Adipocyte (in vitro differentiated cells): ENCODE data around the gene CAMK4.

ENCODE experiments used
- DNase-seq: peaks from one replicate; pipeline ENCODE4 v3.0.0-alpha.2; 2015; ENCODE audit warnings: low read depth
- H3K27me3 ChIP-seq: replicated peaks from 2 replicates; pipeline ENCODE4 v1.7.0; 2013; ENCODE audit warnings: mild to moderate bottlenecking, low read length, moderate library complexity; ENCODE audit not compliant: control insufficient read depth, insufficient read depth
- H3K36me3 ChIP-seq: 2 replicates; pipeline ENCODE4 v1.7.0; 2013; ENCODE audit warnings: low read length, mild to moderate bottlenecking, moderate library complexity; ENCODE audit not compliant: control insufficient read depth, insufficient read depth, severe bottlenecking
- H3K4me1 ChIP-seq: 2 replicates; pipeline ENCODE4 v1.7.0; 2013; ENCODE audit warnings: mild to moderate bottlenecking, low read length, moderate library complexity; ENCODE audit not compliant: control insufficient read depth, insufficient read depth
- H3K4me3 ChIP-seq: 2 replicates; pipeline ENCODE4 v1.7.0; 2013; ENCODE audit warnings: mild to moderate bottlenecking, low read length, moderate library complexity
- H3K9ac ChIP-seq: 2 replicates; pipeline ENCODE4 v1.7.0; 2013; ENCODE audit warnings: mild to moderate bottlenecking, low read length, moderate library complexity
- H3K9me3 ChIP-seq: 2 replicates; pipeline ENCODE4 v1.7.0; 2013; ENCODE audit warnings: mild to moderate bottlenecking, low read length, moderate library complexity; ENCODE audit not compliant: control insufficient read depth

Gene CAMK4

DNA sequence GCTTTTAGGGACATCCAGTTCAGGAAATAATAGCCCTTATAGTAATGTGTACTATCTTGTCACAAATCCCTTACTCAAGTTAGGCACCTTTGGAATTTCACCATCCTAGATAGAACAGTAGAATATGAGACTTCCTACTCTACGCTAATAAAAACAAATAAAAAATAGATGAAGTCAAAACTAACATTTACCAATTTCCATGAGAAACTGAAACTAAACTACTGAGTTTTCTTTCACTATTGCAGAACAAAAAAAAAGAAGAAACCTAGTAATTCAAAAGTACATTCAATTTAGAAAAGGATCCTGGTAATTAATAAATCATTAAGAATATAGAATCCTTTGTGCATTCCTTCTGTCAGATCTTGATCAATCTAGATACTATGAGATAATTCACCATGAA, 274.2 kb downstream of the CAMK4 start:
- DNase-seq: no peak
- Histone ChIP-seq H3K36me3 (peaks cover 54% of the 10 kb centered on the region), H3K27me3 (no peaks in the 10 kb centered on the region), H3K4me1 (peaks cover 36% of the 10 kb centered on the region), H3K9ac (peak overlapping the region; percentile 19), H3K9me3 (no peaks in the 10 kb centered on the region), H3K4me3 (peak overlapping the region; percentile 32)

GRCh38 chr5:111502956-111503355, 278.8 kb downstream of the CAMK4 start:
- DNase-seq: no peak
- H3K9me3 ChIP-seq: no peaks in the 10 kb centered on the region
- peaks cover 57% of the 10 kb centered on the region for H3K36me3 ChIP-seq
- H3K9ac ChIP-seq: no peak overlapping the region
- peaks cover 36% of the 10 kb centered on the region for H3K4me1 ChIP-seq
- no peaks in the 10 kb centered on the region for H3K27me3 ChIP-seq
- H3K4me3 ChIP-seq: no peak overlapping the region

DNA sequence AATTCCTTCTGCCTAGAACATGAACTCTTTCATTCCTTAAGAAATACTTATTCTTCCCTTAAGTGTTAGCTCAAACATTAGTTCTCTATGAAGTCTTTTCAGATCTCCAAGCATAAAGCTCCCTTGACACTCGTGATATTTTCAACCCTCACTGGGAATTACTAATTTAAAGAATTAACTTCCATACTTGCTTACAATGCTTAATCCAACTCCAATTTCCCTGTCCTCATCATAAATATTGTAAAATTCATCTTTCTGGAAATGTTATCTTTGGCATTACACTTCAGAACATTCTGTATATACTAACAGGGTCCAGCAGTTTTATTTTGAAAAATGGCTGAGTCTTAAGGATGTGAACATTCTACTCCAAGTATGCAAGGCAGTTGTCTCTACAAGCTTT, 280.9 kb downstream of the CAMK4 start:
- no peak overlapping the region for H3K9ac ChIP-seq
- H3K4me1 ChIP-seq: peaks cover 36% of the 10 kb centered on the region
- H3K9me3 ChIP-seq: no peaks in the 10 kb centered on the region
- peak; percentile 29 for DNase-seq
- peaks cover 38% of the 10 kb centered on the region for H3K36me3 ChIP-seq
- no peaks in the 10 kb centered on the region for H3K27me3 ChIP-seq
- no peak overlapping the region for H3K4me3 ChIP-seq

GRCh38 chr5:111507276-111507675, 283.1 kb downstream of the CAMK4 start:
- peaks cover 24% of the 10 kb centered on the region for H3K36me3 ChIP-seq
- H3K9ac ChIP-seq: no peak overlapping the region
- peaks cover 29% of the 10 kb centered on the region for H3K4me1 ChIP-seq
- no peak overlapping the region for H3K4me3 ChIP-seq
- H3K27me3 ChIP-seq: no peaks in the 10 kb centered on the region
- no peaks in the 10 kb centered on the region for H3K9me3 ChIP-seq
- DNase-seq: peak; percentile 42

GRCh38 chr5:111509119-111509518, 284.9 kb downstream of the CAMK4 start:
- Histone ChIP-seq H3K9me3 (no peaks in the 10 kb centered on the region), H3K4me3 (peak overlapping the region; percentile 95), H3K27me3 (no peaks in the 10 kb centered on the region), H3K9ac (no peak overlapping the region), H3K36me3 (peaks cover 17% of the 10 kb centered on the region), H3K4me1 (peaks cover 38% of the 10 kb centered on the region)
- DNase-seq: no peak

DNA sequence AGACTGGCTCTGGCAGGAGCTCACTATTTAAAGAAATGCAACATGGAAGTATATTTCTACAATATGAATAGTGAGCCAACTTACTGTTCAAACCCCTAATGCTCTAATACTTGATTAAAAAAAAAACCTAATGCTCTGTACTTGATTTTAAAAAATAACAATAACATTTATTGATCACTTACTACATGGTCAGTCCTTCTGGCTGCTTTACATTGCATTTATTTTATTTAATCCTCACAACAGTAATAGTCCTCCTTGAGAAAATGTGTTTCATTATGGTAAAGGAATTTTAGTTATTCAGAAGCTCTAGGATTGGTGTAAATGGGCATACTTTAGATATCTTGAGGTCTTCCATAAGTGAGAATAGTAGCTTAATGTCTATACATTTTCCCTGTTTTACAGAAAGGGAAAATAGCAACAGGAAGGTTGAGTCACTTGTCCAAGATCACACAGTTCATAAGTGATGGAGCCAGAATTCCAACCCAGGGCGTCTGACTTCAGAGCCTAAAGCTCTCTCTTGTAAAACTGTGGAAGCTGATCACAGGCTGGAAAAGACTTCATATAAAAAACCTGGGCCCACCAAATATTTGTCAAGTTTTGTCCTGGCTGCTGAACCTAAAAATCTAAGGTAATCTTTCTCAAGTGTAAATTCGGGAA, 287.1 kb downstream of the CAMK4 start:
- no peaks in the 10 kb centered on the region for H3K36me3 ChIP-seq
- peak; percentile 66 for DNase-seq
- H3K27me3 ChIP-seq: no peaks in the 10 kb centered on the region
- peak overlapping the region; percentile 95 for H3K4me3 ChIP-seq
- peaks cover 32% of the 10 kb centered on the region for H3K4me1 ChIP-seq
- H3K9me3 ChIP-seq: no peaks in the 10 kb centered on the region
- H3K9ac ChIP-seq: peak overlapping the region; percentile 91

DNA sequence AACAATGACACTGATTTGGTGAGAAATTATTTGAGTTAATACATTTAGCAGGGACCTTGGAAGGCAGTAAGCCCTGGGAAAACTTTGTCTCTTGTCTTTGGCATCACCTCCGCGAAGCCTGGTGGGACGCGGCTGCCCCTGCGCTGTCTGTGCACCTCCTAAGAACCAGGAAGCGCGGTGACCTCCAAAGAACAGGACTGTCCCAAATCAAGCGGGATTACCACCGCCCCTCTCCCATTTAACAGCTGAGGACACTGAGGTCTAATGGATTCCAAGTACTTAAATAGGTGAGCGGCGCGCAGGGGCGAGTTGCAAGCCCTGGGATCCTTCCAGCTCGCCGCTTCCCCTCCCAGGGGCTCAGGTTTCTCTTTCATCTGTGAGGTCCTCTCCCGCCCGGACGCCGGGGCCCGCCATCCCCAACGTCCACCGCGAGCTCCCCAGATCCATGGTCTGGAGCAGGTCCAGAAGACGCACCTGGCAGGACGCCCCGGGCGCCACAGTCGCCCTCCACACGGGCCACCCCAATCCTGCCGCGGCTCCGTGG, 287.7 kb downstream of the CAMK4 start:
- peak overlapping the region; percentile 91 for H3K9ac ChIP-seq
- peaks cover 32% of the 10 kb centered on the region for H3K4me1 ChIP-seq
- no peaks in the 10 kb centered on the region for H3K9me3 ChIP-seq
- H3K4me3 ChIP-seq: peak overlapping the region; percentile 95
- H3K36me3 ChIP-seq: no peaks in the 10 kb centered on the region
- DNase-seq: peak; percentile 77
- H3K27me3 ChIP-seq: no peaks in the 10 kb centered on the region

- DNase-seq: peak; percentile 99
- H3K4me3 ChIP-seq: peak within 1 kb of the TSS; percentile 95
- H3K36me3 ChIP-seq: no peaks in the 10 kb centered on the region
- H3K27me3 ChIP-seq: no peaks in the 10 kb centered on the region
- H3K4me1 ChIP-seq: peaks cover 32% of the 10 kb centered on the region
- H3K9ac ChIP-seq: peak within 1 kb of the TSS; percentile 91
- no peaks in the 10 kb centered on the region for H3K9me3 ChIP-seq
Measured at GRCh38 chr5:111512375-111513130, 288.4 kb downstream of the CAMK4 start, which contains the start of gene STARD4. Gene STARD4 (minus strand): TSS chr5:111512535. CDS start chr5:111507433, 5,102 bp downstream.

DNA sequence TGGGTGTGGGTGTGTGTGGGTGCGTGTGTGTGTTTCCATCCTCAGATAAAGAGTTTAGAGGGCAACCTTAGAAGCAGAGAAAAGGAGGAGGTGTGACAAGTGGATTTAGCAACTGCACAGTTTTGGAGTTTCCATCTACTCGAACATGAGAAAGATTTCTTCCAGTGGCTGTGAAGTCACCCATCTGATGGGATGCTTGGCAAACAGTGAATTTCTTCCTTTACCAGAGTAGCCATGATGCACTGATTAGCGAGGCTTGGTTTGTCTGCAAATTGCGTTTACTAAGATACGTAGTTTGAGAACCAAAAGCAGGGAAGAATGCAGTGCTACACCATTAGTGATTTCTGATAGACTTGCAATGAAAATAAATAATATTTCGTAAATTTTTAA, 288.9 kb downstream of the CAMK4 start:
- H3K4me3 ChIP-seq: peak overlapping the region; percentile 95
- H3K36me3 ChIP-seq: no peaks in the 10 kb centered on the region
- peaks cover 32% of the 10 kb centered on the region for H3K4me1 ChIP-seq
- no peaks in the 10 kb centered on the region for H3K27me3 ChIP-seq
- peak overlapping the region; percentile 91 for H3K9ac ChIP-seq
- no peaks in the 10 kb centered on the region for H3K9me3 ChIP-seq
- no peak for DNase-seq

DNA sequence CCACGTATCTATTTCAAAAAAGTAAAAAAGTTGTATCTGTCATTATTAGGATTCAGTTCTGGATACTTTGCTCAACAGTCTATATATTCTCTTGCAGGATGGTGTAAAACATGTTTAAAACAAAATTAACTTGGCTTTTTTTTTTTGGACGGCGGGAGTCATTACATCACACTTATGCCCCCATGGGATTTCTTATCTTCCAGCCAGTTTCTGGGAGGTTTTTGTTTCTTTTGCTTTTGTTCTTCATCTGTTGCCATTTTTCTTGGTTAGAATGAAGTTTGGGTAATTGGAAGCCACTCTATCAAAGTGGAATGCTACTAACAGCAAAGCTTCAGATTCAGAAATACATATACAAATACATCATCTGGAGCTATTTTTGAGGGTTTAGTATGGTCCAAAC, 289.9 kb downstream of the CAMK4 start:
- Histone ChIP-seq H3K9me3 (no peaks in the 10 kb centered on the region), H3K36me3 (no peaks in the 10 kb centered on the region), H3K27me3 (no peaks in the 10 kb centered on the region), H3K9ac (no peak overlapping the region), H3K4me1 (peaks cover 32% of the 10 kb centered on the region), H3K4me3 (no peak overlapping the region)
- no peak for DNase-seq

DNA sequence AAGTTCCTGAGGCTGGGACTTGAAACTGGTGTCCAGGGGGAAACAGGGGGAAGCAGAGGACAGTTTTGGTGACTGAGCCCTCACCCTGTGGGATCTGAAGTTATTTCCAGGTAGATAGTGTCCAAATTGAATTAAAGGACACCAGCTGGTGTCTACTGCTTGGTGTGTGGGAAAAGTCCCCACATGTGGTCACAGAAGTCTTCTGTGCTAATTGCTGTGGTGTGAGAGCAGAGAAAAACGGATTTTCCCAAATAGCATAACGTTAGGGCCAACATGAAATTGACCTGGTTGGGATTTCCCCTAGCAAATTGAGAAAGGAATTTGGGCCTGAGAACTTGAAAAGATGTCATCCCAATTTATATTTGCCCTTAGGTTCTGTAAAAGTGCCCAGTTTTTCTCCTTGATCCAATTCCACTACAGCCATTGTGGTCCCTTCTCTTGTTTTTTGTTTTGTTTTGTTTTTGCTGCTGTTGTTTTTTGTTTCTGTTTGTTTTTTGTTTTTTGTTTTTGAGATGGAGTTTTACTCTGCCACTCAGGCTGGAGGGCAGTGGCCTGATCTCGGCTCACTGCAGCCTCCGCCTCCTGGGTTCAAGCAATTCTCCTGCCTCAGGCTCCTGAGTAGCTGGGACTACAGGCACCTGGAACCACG, 293.8 kb downstream of the CAMK4 start:
- Histone ChIP-seq H3K27me3 (no peaks in the 10 kb centered on the region), H3K9me3 (no peaks in the 10 kb centered on the region), H3K9ac (no peak overlapping the region), H3K4me3 (no peak overlapping the region), H3K4me1 (peaks cover 12% of the 10 kb centered on the region), H3K36me3 (no peaks in the 10 kb centered on the region)
- no peak for DNase-seq
